GM04503 (cell line): Measurements from ENCODE around the gene GTF2F2.
A peak's percentile ranks its signal among the peaks of the same experiment; 100 is the strongest.
"Not testable (repeated sequence)": the region's sequence is repeated elsewhere in the genome, so short reads cannot be mapped to it uniquely, and the experiment has no call there.

Experiments
- DNase-seq: peaks from one replicate; pipeline ENCODE4 v3.0.0-alpha.2; 2012; ENCODE audit warnings: low read depth

GTF2F2 gene

GRCh38 chr13:45180303-45180702 is 60.0 kb downstream of the GTF2F2 start:
- DNase-seq, result no peak

DNA sequence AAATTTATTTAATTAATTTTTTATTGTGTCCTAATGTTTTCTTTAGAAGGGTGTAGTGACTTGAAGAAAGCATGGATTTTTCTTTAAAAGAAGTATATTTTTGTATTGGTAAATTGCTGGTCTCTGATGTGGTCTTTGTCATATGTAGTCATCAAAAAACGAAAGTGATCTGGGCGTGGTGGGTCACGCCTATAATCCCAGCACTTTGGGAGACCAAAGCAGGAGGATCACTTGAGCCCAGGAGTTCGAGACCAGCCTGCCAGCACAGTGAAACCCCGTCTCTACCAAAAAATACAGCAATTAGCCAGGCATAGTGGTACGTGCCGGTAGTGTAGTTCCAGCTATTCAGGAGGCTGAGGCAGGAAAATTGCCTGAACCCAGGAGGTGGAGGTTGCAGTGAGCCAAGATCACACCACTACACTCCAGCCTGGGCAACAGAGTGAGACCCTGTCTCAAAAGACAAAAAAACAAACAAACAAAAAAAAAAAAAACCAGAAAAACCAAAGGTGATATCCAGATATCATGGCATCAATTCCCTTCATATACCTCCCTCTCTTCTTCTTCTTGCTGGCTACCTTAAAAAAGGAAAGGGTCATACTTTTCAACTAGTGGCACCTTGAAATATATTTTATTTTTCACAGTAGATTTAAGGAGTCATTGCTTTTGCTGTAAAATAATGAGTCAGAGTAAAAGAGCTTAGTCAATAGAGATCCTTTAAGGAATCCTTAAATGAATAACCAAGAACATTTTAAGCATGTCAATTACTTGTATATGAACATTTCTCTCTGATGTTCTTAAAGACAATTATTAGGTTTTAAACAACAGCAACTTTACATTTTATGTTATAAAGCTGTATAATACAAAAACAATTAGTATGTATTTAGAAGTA is 60.6 kb downstream of the GTF2F2 start:
- DNase-seq, result no peak

- DNase-seq, result no peak
These were observed 64.4 kb downstream of the GTF2F2 start for GRCh38 chr13:45184693-45185092.

- DNase-seq, result no peak
These were observed 65.0 kb downstream of the GTF2F2 start for GRCh38 chr13:45185286-45185685.

DNA sequence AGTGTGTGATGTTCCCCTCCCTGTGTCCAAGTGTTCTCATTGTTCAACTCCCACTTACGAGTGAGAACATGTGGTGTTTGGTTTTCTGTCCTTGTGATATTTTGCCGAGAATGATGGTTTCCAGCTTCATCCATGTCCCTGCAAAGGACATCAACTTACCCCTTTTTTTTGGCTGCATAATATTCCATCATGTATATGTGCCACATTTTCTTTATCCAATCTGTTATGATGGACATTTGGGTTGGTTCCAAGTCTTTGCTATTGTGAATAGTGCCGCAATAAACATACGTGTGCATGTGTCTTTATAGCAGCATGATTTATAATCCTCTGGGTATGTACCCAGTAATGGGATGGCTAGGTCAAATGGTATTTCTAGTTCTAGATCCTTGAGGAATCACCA is 68.8 kb downstream of the GTF2F2 start:
- DNase-seq, result not testable (repeated sequence)

DNA sequence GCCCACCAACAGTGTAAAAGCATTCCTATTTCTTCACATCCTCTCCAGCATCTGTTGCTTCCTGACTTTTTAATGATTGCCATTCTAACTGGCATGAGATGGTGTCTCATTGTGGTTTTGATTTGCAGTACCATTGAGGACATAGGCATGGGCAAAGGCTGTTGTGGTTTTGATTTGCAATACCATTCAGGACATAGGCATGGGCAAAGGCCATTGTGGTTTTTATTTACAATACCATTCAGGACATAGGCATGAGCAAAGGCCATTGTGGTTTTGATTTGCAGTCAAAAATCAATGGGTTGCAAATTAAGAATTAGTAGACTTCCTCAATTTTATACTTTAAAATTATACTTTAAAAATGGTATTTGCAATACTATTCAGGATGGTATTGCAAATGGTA is 69.2 kb downstream of the GTF2F2 start:
- peak; percentile 97 for DNase-seq

GRCh38 chr13:45191874-45192273 is 71.6 kb downstream of the GTF2F2 start:
- no peak for DNase-seq

- no peak for DNase-seq
These were observed 74.0 kb downstream of the GTF2F2 start for GRCh38 chr13:45194081-45194939.

DNA sequence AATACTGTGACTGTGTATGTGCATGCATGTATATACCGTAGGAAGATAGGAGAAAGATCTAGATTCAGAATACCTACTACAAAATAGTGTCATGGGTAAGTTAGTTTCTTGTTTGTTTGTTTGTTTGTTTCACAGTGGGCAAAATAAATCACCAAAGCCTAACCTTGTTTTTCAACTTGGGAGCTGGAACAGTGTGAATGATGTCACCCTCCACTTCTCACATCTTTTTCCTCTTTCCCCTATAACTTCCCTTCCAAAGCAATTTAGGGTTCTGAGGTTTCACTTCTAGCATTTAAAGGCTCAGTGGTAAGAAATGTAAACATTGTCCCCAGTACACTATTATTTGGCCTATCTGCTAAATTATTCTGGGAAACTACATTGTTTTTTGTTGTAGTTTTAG is 75.1 kb downstream of the GTF2F2 start:
- DNase-seq, result no peak

GRCh38 chr13:45196096-45196495 is 75.8 kb downstream of the GTF2F2 start:
- no peak for DNase-seq

DNA sequence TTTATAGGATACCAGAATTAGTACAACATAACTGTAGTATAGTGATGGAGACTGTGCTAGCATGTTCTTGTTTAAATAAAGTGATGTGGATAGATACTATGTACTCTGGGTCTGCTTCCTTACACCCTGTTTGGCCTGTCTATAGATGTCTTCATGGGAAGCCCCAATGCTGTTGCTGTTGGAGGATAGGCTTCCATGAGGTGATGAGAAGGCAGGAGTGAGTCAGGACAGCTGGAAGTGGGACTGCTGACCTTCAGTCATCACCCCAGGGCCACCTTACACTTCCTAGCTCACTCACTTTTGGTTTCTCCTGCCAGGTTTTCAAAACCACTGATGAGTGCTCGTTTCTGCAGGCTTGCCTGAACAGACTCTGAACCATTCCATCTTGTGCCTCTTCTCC is 76.3 kb downstream of the GTF2F2 start:
- DNase-seq, result no peak

DNA sequence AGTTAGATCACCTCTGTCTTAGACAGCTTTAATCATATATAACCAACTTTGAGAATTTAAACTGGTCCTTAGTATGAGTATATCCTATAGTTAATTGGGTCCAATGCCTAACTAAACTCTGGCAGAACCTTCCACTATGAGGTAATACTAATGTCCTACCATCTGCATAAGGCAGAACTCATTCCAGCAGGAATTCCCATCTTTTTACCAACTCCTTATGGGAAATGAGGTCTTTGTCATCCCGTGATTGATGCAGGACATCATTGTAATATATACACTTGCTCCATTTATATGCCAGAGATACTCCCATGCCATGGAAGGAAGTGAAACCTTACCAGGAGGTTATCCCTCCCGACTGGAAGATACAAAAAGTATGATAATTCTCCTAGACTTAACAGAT is 77.7 kb downstream of the GTF2F2 start:
- no peak for DNase-seq

GRCh38 chr13:45198924-45199323 is 78.6 kb downstream of the GTF2F2 start:
- no peak for DNase-seq

- DNase-seq, result no peak
These were observed 79.4 kb downstream of the GTF2F2 start for GRCh38 chr13:45199711-45200110.

- DNase-seq, result no peak
These were observed 80.5 kb downstream of the GTF2F2 start, which contains the start of gene KCTD4 for GRCh38 chr13:45200701-45201232. Gene KCTD4, minus strand, starts transcription at chr13:45201045. Its CDS starts 6,478 bp downstream, at chr13:45194567.

DNA sequence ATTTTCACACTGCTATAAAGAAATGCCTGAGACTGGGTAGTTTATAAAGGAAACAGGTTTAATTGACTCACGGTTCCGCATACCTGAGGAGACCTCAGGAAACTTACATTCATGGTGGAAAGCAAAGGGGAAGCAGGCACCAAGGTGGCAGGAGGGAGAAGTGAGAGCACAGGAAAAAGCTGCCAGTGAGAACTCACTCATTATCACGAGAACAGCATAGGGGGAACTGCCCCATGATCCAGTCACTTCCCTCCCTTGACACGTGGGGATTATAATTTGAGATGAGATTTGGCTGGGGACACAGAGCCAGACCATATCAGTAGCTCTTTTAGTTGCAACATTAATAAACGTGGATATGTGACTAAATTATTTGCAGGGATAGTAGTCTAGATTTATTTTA is 84.8 kb downstream of the GTF2F2 start:
- DNase-seq, result no peak

DNA sequence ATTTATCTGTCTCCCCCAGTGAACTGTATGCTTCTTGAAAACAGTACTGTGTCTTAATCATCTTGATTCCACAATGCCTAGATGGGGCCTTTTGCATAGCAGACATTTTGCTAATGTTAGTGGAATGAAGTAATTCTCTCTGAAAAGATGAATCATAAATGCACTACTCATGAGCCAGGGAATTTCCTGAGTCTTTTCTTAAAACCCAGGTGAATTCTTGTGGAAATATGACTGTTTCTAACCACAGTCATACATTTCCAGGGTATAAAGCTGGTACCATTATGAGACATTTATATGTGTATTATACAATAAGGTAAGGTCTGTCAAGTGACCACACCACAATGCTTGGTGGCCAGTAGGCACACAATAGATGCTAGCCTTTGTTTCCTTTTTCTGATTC is 86.0 kb downstream of the GTF2F2 start:
- DNase-seq, result peak; percentile 82

- DNase-seq, result no peak
These were observed 87.0 kb downstream of the GTF2F2 start for GRCh38 chr13:45207319-45207718.

GRCh38 chr13:45208132-45208531 is 87.8 kb downstream of the GTF2F2 start:
- no peak for DNase-seq

DNA sequence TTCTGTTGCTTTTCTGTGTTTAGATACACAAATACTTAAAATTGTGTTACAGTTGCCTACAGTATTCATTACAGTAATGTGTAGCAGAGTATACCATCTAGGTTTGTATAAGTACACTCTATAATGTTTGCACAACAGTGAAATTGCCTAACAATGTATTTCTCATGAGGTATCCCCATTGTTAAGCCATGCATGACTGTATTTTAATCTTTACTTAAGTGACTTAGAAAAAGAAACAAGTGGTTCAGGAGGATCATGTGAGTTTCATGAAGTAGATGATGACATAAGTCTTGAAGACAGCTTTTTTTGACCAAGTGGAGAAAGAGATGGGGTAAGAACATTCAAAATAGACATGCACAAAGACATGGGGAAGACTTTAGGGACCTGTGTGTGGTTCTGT is 88.9 kb downstream of the GTF2F2 start:
- no peak for DNase-seq

DNA sequence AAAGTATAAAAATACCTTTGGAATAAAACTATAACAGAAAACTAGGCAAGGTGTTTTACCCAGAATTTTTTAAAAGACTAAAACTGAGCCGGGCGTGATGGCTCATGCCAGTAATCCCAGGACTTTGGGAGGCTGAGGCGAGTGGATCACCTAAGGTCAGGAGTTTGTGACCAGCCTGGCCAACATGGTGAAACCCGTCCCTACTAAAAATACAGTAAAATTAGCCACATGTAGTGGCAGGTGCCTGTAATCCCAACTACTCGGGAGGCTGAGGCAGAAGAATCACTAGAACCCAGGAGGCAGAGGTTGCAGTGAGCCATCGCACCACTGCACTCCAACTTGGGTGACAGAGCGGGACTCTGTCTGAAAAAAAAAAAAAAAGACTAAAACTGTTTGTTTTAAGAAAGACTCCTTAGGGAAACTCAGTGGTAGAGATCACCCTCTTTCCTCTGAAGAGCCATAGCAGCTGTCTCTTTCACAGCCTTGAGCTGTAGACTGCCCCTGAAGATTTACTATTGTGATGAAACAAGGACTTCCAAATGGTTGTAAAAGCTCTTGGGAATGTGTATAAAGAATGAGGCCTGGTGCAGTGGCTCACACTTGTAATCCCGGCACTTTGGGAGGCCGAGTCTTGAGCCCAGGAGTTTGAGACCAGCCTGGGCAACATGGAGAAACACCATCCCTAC is 95.2 kb downstream of the GTF2F2 start:
- DNase-seq, result no peak

GRCh38 chr13:45216193-45216592 is 95.9 kb downstream of the GTF2F2 start:
- DNase-seq, result no peak
